ENCODE data around the gene HK3. TPM values are rescaled to one million over a fixed set of nuclear protein-coding genes. Genes with fewer than 3 reads are reported as not detected.

The HK3 gene
- total RNA-seq, 1 experiment from 2014 or later = not detected

DNA sequence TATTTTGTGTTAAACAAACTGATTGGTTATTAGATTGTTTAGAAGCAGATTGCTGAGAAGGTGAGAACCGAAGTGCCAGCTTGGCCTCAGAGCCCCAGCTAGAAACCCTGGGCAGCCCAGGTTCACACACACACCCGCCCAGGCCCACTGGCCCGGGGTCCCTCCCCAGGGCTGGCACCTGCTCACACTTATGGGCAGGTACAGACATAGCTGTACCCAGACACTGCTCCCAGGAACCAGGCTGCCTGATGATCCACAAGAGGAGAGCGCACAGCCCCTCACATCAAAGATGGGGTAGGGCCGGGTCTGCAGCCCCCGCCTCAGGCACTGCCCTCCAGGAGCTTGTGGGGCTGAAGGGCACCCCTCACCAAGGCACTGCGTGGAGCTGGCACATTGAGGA, 33.2 kb downstream of the HK3 start:
- Histone ChIP-seq H3K9me2 (replicated peaks; ENCODE audit: low read length) (no peaks in the 10 kb centered on the region), H3K9me3 (ENCODE audit: low read length) (no peaks in the 10 kb centered on the region), H4K20me1 (ENCODE audit: low read length) (no peaks in the 10 kb centered on the region), H3K4me3 (ENCODE audit: low read length) (no peak overlapping the region), H3K9ac (ENCODE audit: low read length) (no peak overlapping the region), H2AFZ (ENCODE audit: low read length) (no peak overlapping the region), H3F3A (ENCODE audit: low read length, unreplicated experiment) (no peaks in the 10 kb centered on the region), H3K4me2 (ENCODE audit: low read length) (no peak overlapping the region), H3K4me1 (ENCODE audit: insufficient read depth, low read length) (no peaks in the 10 kb centered on the region), H3K27me3 (ENCODE audit: low read length) (peaks cover 13% of the 10 kb centered on the region), H3K27ac (ENCODE audit: low read length) (no peak overlapping the region), H3K79me2 (ENCODE audit: low read length) (no peaks in the 10 kb centered on the region), H3K36me3 (ENCODE audit: low read depth, low read length) (no peaks in the 10 kb centered on the region)
- TF ChIP-seq, protein P1, sequence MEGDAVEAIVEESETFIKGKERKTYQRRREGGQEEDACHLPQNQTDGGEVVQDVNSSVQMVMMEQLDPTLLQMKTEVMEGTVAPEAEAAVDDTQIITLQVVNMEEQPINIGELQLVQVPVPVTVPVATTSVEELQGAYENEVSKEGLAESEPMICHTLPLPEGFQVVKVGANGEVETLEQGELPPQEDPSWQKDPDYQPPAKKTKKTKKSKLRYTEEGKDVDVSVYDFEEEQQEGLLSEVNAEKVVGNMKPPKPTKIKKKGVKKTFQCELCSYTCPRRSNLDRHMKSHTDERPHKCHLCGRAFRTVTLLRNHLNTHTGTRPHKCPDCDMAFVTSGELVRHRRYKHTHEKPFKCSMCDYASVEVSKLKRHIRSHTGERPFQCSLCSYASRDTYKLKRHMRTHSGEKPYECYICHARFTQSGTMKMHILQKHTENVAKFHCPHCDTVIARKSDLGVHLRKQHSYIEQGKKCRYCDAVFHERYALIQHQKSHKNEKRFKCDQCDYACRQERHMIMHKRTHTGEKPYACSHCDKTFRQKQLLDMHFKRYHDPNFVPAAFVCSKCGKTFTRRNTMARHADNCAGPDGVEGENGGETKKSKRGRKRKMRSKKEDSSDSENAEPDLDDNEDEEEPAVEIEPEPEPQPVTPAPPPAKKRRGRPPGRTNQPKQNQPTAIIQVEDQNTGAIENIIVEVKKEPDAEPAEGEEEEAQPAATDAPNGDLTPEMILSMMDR (conservative IDR thresholded peaks at IDR 0.05; ENCODE audit: low read depth, low read length) = no peak
- TF ChIP-seq EZH2 (IDR thresholded peaks at IDR 0.05; ENCODE audit: low read length, unreplicated experiment) (no peak), EZH2phosphoT487 (IDR thresholded peaks at IDR 0.05; ENCODE audit: borderline replicate concordance, low read length) (no peak)
- intact Hi-C loops (cut with micrococcal nuclease) = no loop called here
- no peak for ATAC-seq
- ChIA-PET POLR2A (ENCODE audit: unreplicated experiment) (no interaction called here), CTCF (no interaction called here)
- no peak for DNase-seq
- no TSS peak for BruUV-seq (replicated peaks)

GRCh38 chr5:176864755-176865154, 34.4 kb downstream of the HK3 start:
- ChIA-PET CTCF (no interaction called here), POLR2A (ENCODE audit: unreplicated experiment) (no interaction called here)
- Histone ChIP-seq H3F3A (ENCODE audit: low read length, unreplicated experiment) (no peaks in the 10 kb centered on the region), H3K9me3 (ENCODE audit: low read length) (no peaks in the 10 kb centered on the region), H3K9ac (ENCODE audit: low read length) (no peak overlapping the region), H3K9me2 (replicated peaks; ENCODE audit: low read length) (no peaks in the 10 kb centered on the region), H3K4me1 (ENCODE audit: insufficient read depth, low read length) (no peaks in the 10 kb centered on the region), H3K36me3 (ENCODE audit: low read depth, low read length) (no peaks in the 10 kb centered on the region), H3K79me2 (ENCODE audit: low read length) (no peaks in the 10 kb centered on the region), H3K4me3 (ENCODE audit: low read length) (no peak overlapping the region), H3K4me2 (ENCODE audit: low read length) (no peak overlapping the region), H3K27ac (ENCODE audit: low read length) (no peak overlapping the region), H3K27me3 (ENCODE audit: low read length) (peaks cover 13% of the 10 kb centered on the region), H2AFZ (ENCODE audit: low read length) (no peak overlapping the region), H4K20me1 (ENCODE audit: low read length) (no peaks in the 10 kb centered on the region)
- DNase-seq (no peak), ATAC-seq (no peak)
- BruUV-seq (replicated peaks) = no TSS peak
- TF ChIP-seq EZH2 (IDR thresholded peaks at IDR 0.05; ENCODE audit: low read length, unreplicated experiment) = no peak
- TF ChIP-seq EZH2phosphoT487 (IDR thresholded peaks at IDR 0.05; ENCODE audit: borderline replicate concordance, low read length) = no peak
- TF ChIP-seq, protein P1 (conservative IDR thresholded peaks at IDR 0.05; ENCODE audit: low read depth, low read length) = no peak
- intact Hi-C loops (cut with micrococcal nuclease) = no loop called here

DNA sequence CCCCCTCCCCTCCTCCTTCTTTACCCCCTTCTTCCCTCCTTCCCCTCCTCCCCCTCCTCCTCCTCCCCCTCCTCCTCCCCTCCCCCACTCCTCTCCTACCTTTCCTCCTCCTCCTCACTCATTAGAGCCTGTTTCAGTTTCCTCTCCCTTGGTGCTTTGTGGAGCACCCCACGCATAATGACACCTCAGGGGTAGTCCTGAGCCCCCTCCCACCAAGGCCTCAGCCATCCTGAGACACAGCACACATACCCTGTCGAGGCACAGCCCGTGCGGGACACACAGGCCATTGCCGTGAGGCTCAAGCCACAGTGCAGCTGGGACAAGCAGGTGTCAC, 35.4 kb downstream of the HK3 start:
- H3K27me3 ChIP-seq (ENCODE audit: low read length) = peaks cover 13% of the 10 kb centered on the region
- CTCF ChIA-PET = no interaction called here
- no peaks in the 10 kb centered on the region for H3K4me1 ChIP-seq (ENCODE audit: insufficient read depth, low read length)
- H3K4me3 ChIP-seq (ENCODE audit: low read length) = no peak overlapping the region
- no peak overlapping the region for H3K27ac ChIP-seq (ENCODE audit: low read length)
- no peaks in the 10 kb centered on the region for H3F3A ChIP-seq (ENCODE audit: low read length, unreplicated experiment)
- no peak for TF ChIP-seq EZH2phosphoT487 (IDR thresholded peaks at IDR 0.05; ENCODE audit: borderline replicate concordance, low read length)
- TF ChIP-seq, protein P1 (conservative IDR thresholded peaks at IDR 0.05; ENCODE audit: low read depth, low read length) = no peak
- H3K9me3 ChIP-seq (ENCODE audit: low read length) = no peaks in the 10 kb centered on the region
- H4K20me1 ChIP-seq (ENCODE audit: low read length) = no peaks in the 10 kb centered on the region
- no peak for DNase-seq
- intact Hi-C loops (cut with micrococcal nuclease) = no loop called here
- H3K9me2 ChIP-seq (replicated peaks; ENCODE audit: low read length) = no peaks in the 10 kb centered on the region
- H3K79me2 ChIP-seq (ENCODE audit: low read length) = no peaks in the 10 kb centered on the region
- no peak overlapping the region for H2AFZ ChIP-seq (ENCODE audit: low read length)
- ATAC-seq = no peak
- no peak overlapping the region for H3K9ac ChIP-seq (ENCODE audit: low read length)
- POLR2A ChIA-PET (ENCODE audit: unreplicated experiment) = no interaction called here
- H3K36me3 ChIP-seq (ENCODE audit: low read depth, low read length) = no peaks in the 10 kb centered on the region
- H3K4me2 ChIP-seq (ENCODE audit: low read length) = no peak overlapping the region
- no TSS peak for BruUV-seq (replicated peaks)
